ENCODE measurements around the gene REEP6. TPM values are rescaled to one million over a fixed set of nuclear protein-coding genes. Genes with fewer than 3 reads are reported as not detected.

REEP6 gene
- total and polyA plus RNA-seq, 2 experiments from 2014 or later: 3.0 to 4.3 TPM

DNA sequence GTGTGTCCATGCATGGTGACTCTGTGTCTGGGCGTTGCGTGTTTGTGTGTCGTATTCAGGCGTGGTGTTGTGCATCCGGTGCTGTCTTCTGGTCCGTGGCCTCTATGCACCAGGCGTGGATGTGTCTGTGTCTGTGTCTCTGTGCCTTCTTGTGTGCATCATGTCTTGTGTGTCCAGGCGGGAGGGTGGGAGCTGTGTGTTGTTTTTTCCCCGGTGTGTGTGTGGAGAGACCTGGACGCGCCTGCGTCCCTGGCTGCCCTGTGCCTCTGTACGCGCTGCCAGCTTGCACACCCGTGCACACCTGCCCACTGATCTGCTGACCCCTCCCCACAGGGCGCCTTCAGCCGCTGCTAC is 34.0 kb downstream of the REEP6 start:
- H2AFZ ChIP-seq: no peak overlapping the region
- H3K9me2 ChIP-seq (ENCODE audit: insufficient read depth): no peaks in the 10 kb centered on the region
- no peaks in the 10 kb centered on the region for H3K4me1 ChIP-seq (ENCODE audit: insufficient read depth)
- H3K36me3 ChIP-seq (ENCODE audit: low read depth): no peaks in the 10 kb centered on the region
- no peaks in the 10 kb centered on the region for H3K79me2 ChIP-seq (ENCODE audit: insufficient read depth)
- no peak overlapping the region for H3K27ac ChIP-seq
- no peak for TF ChIP-seq EZH2phosphoT487 (IDR thresholded peaks at IDR 0.05; ENCODE audit: insufficient read depth, low read depth)
- TF ChIP-seq EZH2 (IDR thresholded peaks at IDR 0.05; ENCODE audit: insufficient read depth, poor library complexity, severe bottlenecking): no peak
- H3K4me3 ChIP-seq: no peak overlapping the region
- WGBS, 2 experiments (ENCODE audit: low coverage in 1 of 2, low lambda C conversion rate in 2 of 2, missing lambda C conversion rate in 2 of 2): 38 to 41% methylated on average over 17 of the region's 17 CpGs
- H3K9ac ChIP-seq: no peak overlapping the region
- in situ Hi-C loops (cut with MboI): no loop called here
- H3F3A ChIP-seq (ENCODE audit: insufficient read depth): no peaks in the 10 kb centered on the region
- no peak overlapping the region for H3K4me2 ChIP-seq (ENCODE audit: unreplicated experiment)
- H3K27me3 ChIP-seq (replicated peaks; ENCODE audit: insufficient read depth): peaks cover 16% of the 10 kb centered on the region; the same call in 1 of the 2 replicates
- H3K9me3 ChIP-seq (ENCODE audit: low read depth): no peaks in the 10 kb centered on the region
- H4K20me1 ChIP-seq (ENCODE audit: insufficient read depth): no peaks in the 10 kb centered on the region
- no peak for DNase-seq

DNA sequence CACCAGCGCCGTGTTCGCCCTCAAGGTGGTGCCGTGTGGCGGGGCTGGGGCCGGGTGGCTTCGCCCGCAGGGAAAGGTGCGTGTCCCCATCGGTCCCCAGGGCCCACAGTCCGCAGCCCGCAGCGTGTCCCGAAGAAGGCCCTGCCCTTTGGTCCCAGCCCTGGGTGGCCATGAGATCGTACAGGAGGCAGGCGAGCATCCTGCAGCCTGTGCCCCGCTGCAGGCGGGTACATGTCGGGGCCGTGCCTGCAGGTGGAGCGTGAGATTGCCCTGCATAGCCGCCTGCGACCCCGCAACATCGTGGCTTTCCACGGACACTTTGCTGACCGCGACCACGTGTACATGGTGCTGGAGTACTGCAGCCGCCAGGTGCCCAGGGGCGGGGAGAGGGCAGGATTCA is 34.4 kb downstream of the REEP6 start:
- in situ Hi-C loops (cut with MboI): no loop called here

DNA sequence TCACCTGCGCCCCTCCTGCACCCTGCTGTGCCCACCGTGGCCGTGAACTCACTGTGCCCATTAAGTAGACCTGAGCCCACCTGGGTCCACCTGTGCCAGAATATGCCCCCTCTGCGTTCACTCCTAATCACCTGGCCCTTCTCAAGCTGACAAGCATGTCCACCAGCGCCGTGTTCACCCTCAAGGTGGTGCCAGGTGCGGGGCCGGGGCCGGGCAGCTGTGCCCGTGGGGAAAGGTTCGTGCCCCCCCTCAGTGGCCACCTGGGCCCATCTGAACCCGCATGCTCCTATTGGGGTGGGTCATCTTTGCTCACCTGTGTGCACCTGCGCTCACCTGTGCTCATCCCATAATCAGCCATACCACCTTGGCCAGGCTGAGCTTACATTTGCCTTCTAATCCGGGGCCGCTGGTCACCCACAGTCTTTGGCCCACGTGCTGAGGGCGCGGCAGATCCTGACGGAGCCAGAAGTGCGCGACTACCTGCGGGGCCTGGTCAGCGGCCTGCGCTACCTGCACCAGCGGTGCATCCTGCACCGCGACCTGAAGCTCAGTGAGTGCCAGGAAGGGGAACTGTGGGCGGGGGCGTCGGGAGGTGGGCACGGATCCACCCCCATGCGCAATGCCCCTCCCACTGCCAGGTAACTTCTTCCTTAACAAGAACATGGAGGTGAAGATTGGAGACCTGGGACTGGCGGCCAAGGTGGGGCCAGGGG is 35.2 kb downstream of the REEP6 start:
- H3K27me3 ChIP-seq (replicated peaks; ENCODE audit: insufficient read depth): peaks cover 16% of the 10 kb centered on the region; the same call in 1 of the 2 replicates
- H3K9me3 ChIP-seq (ENCODE audit: low read depth): no peaks in the 10 kb centered on the region
- DNase-seq: no peak
- H3K36me3 ChIP-seq (ENCODE audit: low read depth): no peaks in the 10 kb centered on the region
- no peaks in the 10 kb centered on the region for H3F3A ChIP-seq (ENCODE audit: insufficient read depth)
- H3K9ac ChIP-seq: no peak overlapping the region
- H3K4me3 ChIP-seq: no peak overlapping the region
- no peak for TF ChIP-seq EZH2phosphoT487 (IDR thresholded peaks at IDR 0.05; ENCODE audit: insufficient read depth, low read depth)
- TF ChIP-seq EZH2 (IDR thresholded peaks at IDR 0.05; ENCODE audit: insufficient read depth, poor library complexity, severe bottlenecking): no peak
- no peak overlapping the region for H3K27ac ChIP-seq
- in situ Hi-C loops (cut with MboI): no loop called here
- no peaks in the 10 kb centered on the region for H4K20me1 ChIP-seq (ENCODE audit: insufficient read depth)
- no peaks in the 10 kb centered on the region for H3K4me1 ChIP-seq (ENCODE audit: insufficient read depth)
- H2AFZ ChIP-seq: no peak overlapping the region
- H3K9me2 ChIP-seq (ENCODE audit: insufficient read depth): no peaks in the 10 kb centered on the region
- 65 to 76% methylated on average over 28 to 33 of the region's 33 CpGs for WGBS, 2 experiments (ENCODE audit: low coverage in 1 of 2, low lambda C conversion rate in 2 of 2, missing lambda C conversion rate in 2 of 2)
- H3K79me2 ChIP-seq (ENCODE audit: insufficient read depth): no peaks in the 10 kb centered on the region
- no peak overlapping the region for H3K4me2 ChIP-seq (ENCODE audit: unreplicated experiment)

More for the DNA sequence above, 34.4 kb downstream of the REEP6 start:
- Histone ChIP-seq H3K9me3 (ENCODE audit: low read depth) (no peaks in the 10 kb centered on the region), H3K4me1 (ENCODE audit: insufficient read depth) (no peaks in the 10 kb centered on the region), H3K27me3 (replicated peaks; ENCODE audit: insufficient read depth) (peaks cover 16% of the 10 kb centered on the region; the same call in 1 of the 2 replicates), H3K79me2 (ENCODE audit: insufficient read depth) (no peaks in the 10 kb centered on the region), H3K27ac (no peak overlapping the region), H3K9ac (no peak overlapping the region), H2AFZ (no peak overlapping the region), H3K36me3 (ENCODE audit: low read depth) (no peaks in the 10 kb centered on the region), H3K9me2 (ENCODE audit: insufficient read depth) (no peaks in the 10 kb centered on the region), H3K4me2 (ENCODE audit: unreplicated experiment) (no peak overlapping the region), H3F3A (ENCODE audit: insufficient read depth) (no peaks in the 10 kb centered on the region), H3K4me3 (no peak overlapping the region), H4K20me1 (ENCODE audit: insufficient read depth) (no peaks in the 10 kb centered on the region)
- no peak for DNase-seq
- 63 to 70% methylated on average over 20 to 24 of the region's 31 CpGs for WGBS, 2 experiments (ENCODE audit: low coverage in 1 of 2, low lambda C conversion rate in 2 of 2, missing lambda C conversion rate in 2 of 2)
- no peak for TF ChIP-seq EZH2phosphoT487 (IDR thresholded peaks at IDR 0.05; ENCODE audit: insufficient read depth, low read depth)
- no peak for TF ChIP-seq EZH2 (IDR thresholded peaks at IDR 0.05; ENCODE audit: insufficient read depth, poor library complexity, severe bottlenecking)

DNA sequence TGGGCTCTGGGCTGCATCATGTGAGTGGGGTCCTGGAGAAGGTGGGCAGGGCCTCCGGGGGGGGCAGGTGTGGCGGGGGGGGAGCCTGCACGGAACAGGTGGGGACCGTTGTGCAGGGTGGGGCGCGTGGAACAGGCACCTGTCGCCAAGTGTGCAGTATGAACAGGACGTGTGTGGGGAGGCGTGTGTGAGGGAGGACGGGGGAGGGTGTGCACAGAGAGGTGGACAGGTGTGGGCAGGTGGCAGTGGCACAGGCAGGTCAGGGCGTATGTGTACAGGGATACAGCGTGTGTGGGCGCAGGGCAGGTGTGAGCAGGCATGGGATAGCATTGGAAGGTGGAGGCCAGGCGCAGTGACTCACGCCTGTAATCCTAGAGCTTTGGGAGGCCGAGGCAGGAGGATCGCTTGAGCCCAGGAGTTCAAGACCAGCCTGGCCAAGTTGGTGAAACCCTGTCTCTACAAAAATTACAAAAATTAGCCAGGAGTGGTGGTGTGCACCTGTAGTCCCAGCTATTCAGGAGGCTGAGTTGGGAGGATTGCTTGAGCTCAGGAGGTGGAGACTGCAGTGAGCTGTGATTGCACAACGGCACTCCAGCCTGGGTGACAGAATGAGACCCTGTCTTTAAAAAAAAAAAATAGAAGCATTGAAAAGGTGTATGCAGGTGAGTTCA is 36.1 kb downstream of the REEP6 start:
- no peak for TF ChIP-seq EZH2 (IDR thresholded peaks at IDR 0.05; ENCODE audit: insufficient read depth, poor library complexity, severe bottlenecking)
- TF ChIP-seq EZH2phosphoT487 (IDR thresholded peaks at IDR 0.05; ENCODE audit: insufficient read depth, low read depth): no peak
- in situ Hi-C loops (cut with MboI): no loop called here
- Histone ChIP-seq H2AFZ (no peak overlapping the region), H3K36me3 (ENCODE audit: low read depth) (no peaks in the 10 kb centered on the region), H4K20me1 (ENCODE audit: insufficient read depth) (no peaks in the 10 kb centered on the region), H3F3A (ENCODE audit: insufficient read depth) (no peaks in the 10 kb centered on the region), H3K4me3 (no peak overlapping the region), H3K9ac (no peak overlapping the region), H3K27ac (no peak overlapping the region), H3K9me3 (ENCODE audit: low read depth) (no peaks in the 10 kb centered on the region), H3K27me3 (replicated peaks; ENCODE audit: insufficient read depth) (peaks cover 16% of the 10 kb centered on the region; the same call in 1 of the 2 replicates), H3K79me2 (ENCODE audit: insufficient read depth) (no peaks in the 10 kb centered on the region), H3K9me2 (ENCODE audit: insufficient read depth) (no peaks in the 10 kb centered on the region), H3K4me2 (ENCODE audit: unreplicated experiment) (no peak overlapping the region), H3K4me1 (ENCODE audit: insufficient read depth) (no peaks in the 10 kb centered on the region)
- DNase-seq: no peak
- WGBS, 2 experiments (ENCODE audit: low coverage in 1 of 2, low lambda C conversion rate in 2 of 2, missing lambda C conversion rate in 2 of 2): 79 to 80% methylated on average over 11 to 18 of the region's 18 CpGs
